H1 (cell line): ENCODE results near the gene SPINK5. TPM values are rescaled to one million over a fixed set of nuclear protein-coding genes. Genes with fewer than 3 reads are reported as not detected.

Experiments used
- RAD21 ChIP-seq, 2 experiments: IDR thresholded peaks in 1 of 2; conservative IDR thresholded peaks in 1 of 2; 2 replicates each; pipeline ENCODE4 v1.6.1; 2011; ENCODE audit warnings: low read depth in 2 of 2, low read length in 2 of 2, improper control_type of control experiment in 1 of 2, inconsistent platforms in 1 of 2, mild to moderate bottlenecking in 1 of 2, moderate library complexity in 1 of 2
- polyA plus RNA-seq, 7 experiments: library from polyadenylated mRNA; depleted of rRNA in 3 of 7; stranded (reverse) in 5 of 7; unstranded in 2 of 7; fragments of >200 nt in 5 of 7; fragments of 200-250 nt in 2 of 7; gene quantifications; 1 replicate in 5 of 7; 2 replicates in 1 of 7; 4 replicates in 1 of 7; pipeline versions ENCODE4 v1.2.1 to v1.2.3, GENCODE V29; 2011 to 2013; ENCODE audit warnings: missing spikeins in 2 of 7, mixed read lengths in 2 of 7
- total RNA-seq: library from RNA; stranded (reverse); fragmentation: NEBNext Ultra II Directional; extraction: Animal tissue kit (Norgen Biotek cat#: 25700); gene quantifications from 2 replicates; pipeline ENCODE4 v1.2.1, GENCODE V29; 2021

The SPINK5 gene
- total and polyA plus RNA-seq, 2 of the 8 experiments (the other 6 are each of a cell fraction or from before 2014, with no cell fraction given), result 1.4 to 2.2 TPM

DNA sequence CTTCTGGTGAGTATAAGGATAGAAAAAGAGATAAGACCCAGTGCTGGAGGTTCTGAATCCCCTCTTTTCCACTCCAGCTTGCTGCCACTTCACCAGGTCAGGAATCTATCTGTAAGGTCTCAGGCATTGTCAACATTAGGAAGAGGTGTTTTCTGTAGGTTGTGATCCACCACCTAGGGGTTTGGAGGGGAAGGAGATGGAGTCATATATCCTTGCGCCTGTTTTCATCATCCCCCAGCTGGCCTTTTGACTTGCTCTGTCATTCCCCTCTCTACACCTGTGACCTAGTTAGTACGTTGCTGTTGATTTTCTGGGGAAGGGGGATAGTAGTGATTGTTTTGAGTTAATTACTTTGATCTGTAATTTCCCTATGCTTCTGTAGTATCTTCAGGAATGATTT, 20.5 kb downstream of the SPINK5 start (continued):
- peak; percentile 6 to 7; a peak in 1 of 4 replicates for TF ChIP-seq RAD21 (IDR thresholded peaks at IDR 0.05 in 1 of 2, conservative IDR thresholded peaks at IDR 0.05 in 1 of 2; ENCODE audit: low read depth in 2 of 2, low read length in 2 of 2)
